ENCODE data around the gene TMEM119.
"Not testable (repeated sequence)": the region's sequence is repeated elsewhere in the genome, so short reads cannot be mapped to it uniquely, and the experiment has no call there.

Gene TMEM119

DNA sequence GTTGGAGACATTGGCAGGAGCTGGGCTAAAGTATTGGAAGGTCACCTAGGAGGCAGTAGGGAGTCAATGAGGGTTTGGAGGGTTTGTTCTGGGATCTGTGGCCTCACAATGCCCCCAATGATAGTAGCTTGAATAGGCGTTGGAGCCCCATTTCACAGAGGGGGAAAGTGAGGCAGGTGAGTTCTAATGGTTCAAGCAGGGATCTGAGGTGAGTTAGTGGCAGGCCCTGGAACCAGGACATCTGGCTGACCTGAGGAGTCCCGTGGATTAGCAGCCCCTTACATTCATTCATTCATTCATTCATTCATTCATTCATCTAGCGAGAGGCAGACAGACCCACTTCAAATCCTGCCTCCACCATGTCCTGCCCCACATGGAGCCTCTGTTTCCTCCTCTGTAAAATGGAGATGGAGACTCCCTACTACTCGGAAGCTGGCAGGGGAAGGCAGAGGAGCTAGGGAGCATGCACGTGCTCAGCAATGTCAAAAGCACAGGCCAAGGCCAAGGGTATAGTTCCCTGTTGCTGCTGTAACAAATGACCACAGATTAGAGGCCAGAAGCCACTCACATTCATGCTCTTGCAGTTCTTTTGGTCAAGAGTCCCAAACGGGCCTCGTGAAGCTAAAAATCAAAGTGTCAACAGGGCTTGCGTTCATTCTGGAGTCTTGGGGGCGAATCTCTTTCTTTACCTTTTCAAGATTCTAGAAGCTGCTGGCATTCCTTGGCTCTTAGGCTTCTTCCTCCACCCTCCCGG lies 2.2 kb upstream of the TMEM119 start:
- no peak for DNase-seq (ENCODE audit: low spot score)

GRCh38 chr12:108599541-108599940 lies 1.7 kb upstream of the TMEM119 start:
- no peak for DNase-seq (ENCODE audit: low spot score)

- DNase-seq (ENCODE audit: low spot score) = no peak
These were observed 818 bp upstream of the TMEM119 start for GRCh38 chr12:108598553-108599250.

- no peak for DNase-seq (ENCODE audit: low spot score)
These were observed 878 bp downstream of the TMEM119 start for GRCh38 chr12:108596854-108597558.

DNA sequence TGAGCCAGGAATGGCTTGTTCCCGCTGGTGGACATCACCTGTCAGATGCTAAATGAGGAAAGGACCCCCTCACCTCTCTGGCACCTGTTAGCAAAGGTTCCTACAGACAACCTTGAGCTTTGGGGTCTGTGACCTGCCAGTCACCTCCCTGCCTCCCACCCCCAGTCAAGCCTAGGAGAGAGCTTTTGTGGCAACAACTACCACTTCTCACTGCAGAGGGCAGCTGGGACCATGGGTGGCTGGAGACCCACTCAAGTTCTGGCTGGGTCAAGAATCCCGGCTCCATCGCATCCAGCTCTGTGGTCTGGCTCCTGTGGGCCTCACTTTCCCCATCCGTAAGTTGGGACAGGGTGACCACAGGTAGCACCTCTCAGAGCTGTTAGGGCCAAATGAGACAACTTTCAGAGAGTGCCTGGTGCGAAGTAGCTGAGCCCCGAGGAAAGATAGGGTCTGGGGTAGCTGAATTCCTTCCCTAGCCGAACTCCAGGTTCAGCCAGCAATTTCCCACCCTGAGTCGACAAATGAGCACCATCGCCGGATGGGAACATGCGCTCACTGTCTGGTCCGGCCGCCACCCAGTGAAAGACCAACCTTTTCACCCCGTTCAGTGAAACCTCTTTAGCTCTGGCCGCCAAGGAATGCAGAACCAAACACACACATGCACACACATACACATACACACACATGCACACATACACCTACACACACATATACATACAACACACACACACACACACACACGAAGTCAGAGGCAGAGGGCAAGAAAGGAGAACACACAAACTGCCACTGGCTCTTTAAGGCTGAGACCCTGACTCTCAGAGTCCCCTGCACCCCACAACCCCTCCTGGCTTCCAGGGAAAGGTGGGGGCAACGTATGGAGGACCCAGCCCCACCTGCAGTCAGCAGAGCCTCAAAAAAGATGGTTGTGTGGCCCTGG lies 1.9 kb downstream of the TMEM119 start:
- no peak for DNase-seq (ENCODE audit: low spot score)

- DNase-seq (ENCODE audit: low spot score) = no peak
These were observed 2.7 kb downstream of the TMEM119 start for GRCh38 chr12:108594960-108595710.

GRCh38 chr12:108594323-108594903 lies 3.5 kb downstream of the TMEM119 start:
- DNase-seq (ENCODE audit: low spot score) = no peak

DNA sequence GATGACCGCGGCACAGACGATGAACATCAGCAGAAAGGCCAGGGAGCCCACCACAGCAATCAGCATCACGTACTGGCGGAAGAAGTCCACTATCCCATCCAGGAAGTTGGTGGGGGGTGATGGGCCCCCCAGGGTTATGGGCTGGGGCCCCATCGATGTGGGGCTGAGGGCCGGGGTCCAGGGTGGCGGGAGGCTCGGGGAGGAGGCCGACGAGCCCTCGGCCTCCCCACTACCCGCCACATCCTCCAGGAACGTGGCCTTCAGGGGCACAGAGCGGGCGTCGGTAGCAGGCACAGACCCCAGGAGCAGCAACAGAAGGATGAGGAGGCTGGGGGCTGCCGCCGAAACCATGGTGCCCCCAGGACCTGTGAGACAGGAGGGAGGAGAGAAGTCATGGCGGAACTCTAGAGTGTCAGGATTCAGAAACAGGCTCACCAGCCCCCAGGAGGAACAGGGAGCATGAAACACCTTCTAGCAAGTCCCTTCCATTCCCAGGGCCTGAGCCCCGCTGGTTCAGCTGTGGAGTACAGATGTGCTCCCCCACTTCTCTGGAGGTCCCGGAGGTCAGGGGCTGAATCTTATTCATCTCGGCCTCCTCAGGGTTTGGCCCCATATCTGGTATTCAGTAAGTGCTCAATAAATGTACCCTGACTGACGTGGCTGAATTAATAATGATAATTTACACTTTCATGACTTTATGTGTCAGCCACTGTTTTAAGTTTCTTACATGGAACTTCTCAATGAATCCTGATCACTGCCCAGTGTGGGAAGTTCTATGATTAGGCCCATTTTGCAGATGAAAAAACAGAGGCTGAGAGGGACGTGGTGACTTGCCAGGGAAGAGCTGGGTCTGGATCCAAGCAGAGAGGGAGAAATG lies 5.6 kb downstream of the TMEM119 start:
- DNase-seq (ENCODE audit: low spot score) = no peak

GRCh38 chr12:108591267-108591980 lies 6.5 kb downstream of the TMEM119 start:
- no peak for DNase-seq (ENCODE audit: low spot score)

GRCh38 chr12:108590463-108590862 lies 7.4 kb downstream of the TMEM119 start:
- not testable (repeated sequence) for DNase-seq (ENCODE audit: low spot score)

- DNase-seq (ENCODE audit: low spot score) = no peak
These were observed 8.0 kb downstream of the TMEM119 start for GRCh38 chr12:108589840-108590229.

DNA sequence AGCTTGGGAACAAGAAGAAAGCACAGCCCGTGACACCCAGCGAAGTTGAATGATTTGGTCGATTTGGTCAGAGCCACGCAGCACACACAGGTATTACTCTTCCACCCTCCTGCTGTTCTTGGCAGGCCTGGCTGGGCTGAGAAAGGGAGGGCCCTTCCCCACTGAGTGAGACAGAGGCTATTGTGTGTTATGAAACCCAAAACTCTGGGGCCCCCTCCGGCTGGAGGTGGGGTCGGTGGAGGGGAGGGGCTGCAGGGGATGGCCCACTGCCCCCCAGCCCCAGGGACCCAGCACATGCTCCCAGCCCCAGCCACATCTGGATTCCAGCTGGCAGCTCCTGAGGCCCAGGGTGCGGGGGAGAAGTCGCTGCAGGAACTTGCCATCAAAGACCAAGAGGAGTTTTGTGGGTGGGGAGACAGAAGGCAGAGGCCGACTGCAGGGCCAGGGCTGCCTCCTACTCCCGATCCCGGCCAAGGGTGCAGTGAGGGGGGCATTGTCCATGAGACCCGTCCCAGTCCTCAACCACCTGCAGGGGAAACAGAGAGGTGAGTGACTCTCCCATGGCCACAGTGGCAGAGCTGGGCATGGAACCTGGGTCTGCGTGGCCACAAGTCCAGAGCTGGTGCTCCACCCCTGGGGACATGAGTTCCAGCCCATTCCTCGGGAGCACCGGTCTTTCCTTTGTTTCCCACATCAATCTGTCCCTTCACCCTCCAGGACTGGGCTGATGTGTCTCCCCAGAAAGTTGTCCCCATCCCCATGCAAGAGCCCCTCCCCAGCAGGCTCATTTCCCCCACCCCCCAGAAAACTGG lies 8.7 kb downstream of the TMEM119 start:
- DNase-seq (ENCODE audit: low spot score) = no peak

DNA sequence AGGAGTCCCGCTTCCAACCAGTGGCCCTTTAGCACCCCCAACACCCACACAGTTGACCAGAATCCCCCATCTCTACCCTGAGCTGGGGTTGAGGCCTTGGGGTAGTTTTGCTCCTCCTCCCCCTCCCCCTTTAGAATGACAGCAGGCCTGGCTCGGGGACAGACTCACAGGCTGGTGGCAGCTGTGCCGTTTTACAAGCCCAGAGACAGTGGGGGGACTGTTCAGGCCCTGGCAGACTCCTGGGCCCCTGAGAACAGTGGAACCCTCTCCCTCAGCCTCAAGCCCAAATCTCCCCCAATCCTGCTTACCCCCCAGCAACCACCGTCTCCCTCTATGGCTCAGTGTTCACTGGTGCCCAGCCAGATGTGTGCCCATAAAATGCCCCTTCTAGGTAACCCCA lies 10.1 kb downstream of the TMEM119 start:
- no peak for DNase-seq (ENCODE audit: low spot score)

DNA sequence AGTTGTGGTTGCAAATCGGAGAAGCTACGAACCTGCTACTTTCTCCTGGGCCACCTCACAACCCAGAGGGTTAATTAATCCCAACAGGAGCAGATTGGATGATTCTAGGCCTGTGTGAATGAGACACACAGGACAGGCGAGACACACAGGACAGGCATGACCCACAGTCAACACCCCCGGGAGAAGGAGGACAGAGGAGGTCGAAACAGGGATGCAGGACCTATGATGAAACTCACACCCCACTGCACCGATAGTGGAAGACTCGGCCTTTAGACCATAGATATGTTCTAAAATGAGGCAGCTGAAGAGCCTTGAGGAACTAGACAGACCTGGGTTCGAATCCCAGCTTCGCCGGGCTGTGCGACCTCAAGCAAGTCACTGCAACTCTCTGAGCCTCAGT lies 11.6 kb downstream of the TMEM119 start:
- no peak for DNase-seq (ENCODE audit: low spot score)

GRCh38 chr12:108585864-108586263 lies 12.0 kb downstream of the TMEM119 start:
- DNase-seq (ENCODE audit: low spot score) = no peak

DNA sequence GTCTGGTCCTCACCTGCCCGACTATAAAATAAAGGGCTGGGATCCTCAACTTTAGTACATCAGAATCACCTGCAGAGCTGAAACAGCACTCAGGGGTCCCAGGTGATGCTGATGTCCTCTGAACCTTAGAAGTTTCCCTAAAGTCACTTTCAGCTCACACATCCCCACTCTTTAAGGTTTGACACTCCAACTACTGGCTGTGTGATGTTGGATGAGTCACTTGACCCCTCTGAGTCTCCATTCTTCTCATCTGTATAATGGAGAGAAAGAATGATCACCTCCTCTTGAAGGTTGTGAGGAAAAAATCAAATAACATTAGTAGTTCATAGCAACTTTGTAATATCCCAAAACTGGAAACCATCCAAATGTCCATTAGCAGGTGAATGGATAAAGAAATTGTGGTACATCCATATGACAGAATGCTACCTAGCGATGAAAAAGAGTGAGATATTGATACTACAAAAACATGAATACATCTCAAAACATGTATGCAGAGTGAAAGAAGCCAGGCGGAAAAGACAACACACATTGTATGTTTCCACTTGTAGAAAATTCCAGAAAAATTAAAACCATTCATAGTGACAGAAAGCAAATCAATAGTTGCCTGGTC lies 13.3 kb downstream of the TMEM119 start:
- DNase-seq (ENCODE audit: low spot score) = no peak

- DNase-seq (ENCODE audit: low spot score) = no peak
These were observed 13.9 kb downstream of the TMEM119 start for GRCh38 chr12:108583991-108584390.
